K562 (cell line): Measurements from ENCODE around the gene ARHGAP10. TPM values are rescaled to one million over a fixed set of nuclear protein-coding genes. Genes with fewer than 3 reads are reported as not detected.

Experiments
- CC2D1A ChIP-seq: fragments of 450-650 bp; IDR thresholded peaks from 2 replicates; pipeline ENCODE4 v1.6.1; 2017; ENCODE audit warnings: mild to moderate bottlenecking
- GABPA ChIP-seq: fragments of 200-800 bp; sonication (Bioruptor generic); conservative IDR thresholded peaks from 2 replicates; pipeline ENCODE4 v1.6.1; 2016; ENCODE audit warnings: low read depth, missing genetic modification characterization, missing compliant biosample characterization
- HSF4 ChIP-seq: fragments of 250-450 bp; sonication (Bioruptor Pico); IDR thresholded peaks from 2 replicates; pipeline ENCODE4 v2.1.2; 2022; ENCODE audit warnings: mild to moderate bottlenecking, moderate library complexity, borderline replicate concordance
- ZNF830 ChIP-seq: fragments of 250-450 bp; sonication (Bioruptor Pico); IDR thresholded peaks from 2 replicates; pipeline ENCODE4 v1.5.0; 2021; ENCODE audit warnings: mild to moderate bottlenecking
- polyA plus RNA-seq, 8 experiments: library from polyadenylated mRNA; depleted of rRNA in 4 of 8; stranded (reverse) in 5 of 8; unstranded in 3 of 8; fragments of >200 nt; fragmentation: Nextera tagmentation in 2 of 8; fragmentation: Illumina TruSeq in 1 of 8; extraction: Ambion mirVana in 2 of 8; extraction: Trizol in 1 of 8; gene quantifications; 2 replicates each; pipeline versions ENCODE4 v1.2.1 to v1.2.3, GENCODE V29; 2011 to 2014; ENCODE audit warnings: inconsistent platforms in 1 of 8, missing spikeins in 1 of 8
- total RNA-seq, 7 experiments: library from RNA; depleted of rRNA in 6 of 7; stranded (reverse); fragments of >200 nt in 6 of 7; fragmentation: Illumina TruSeq in 2 of 7; extraction: Trizol in 2 of 7; gene quantifications; 2 replicates each; pipeline versions ENCODE4 v1.2.1 to v1.2.3, GENCODE V29; 2011 to 2021; ENCODE audit warnings: low replicate concordance in 1 of 7
- TF ChIP-seq, protein P1 (sequence below): fragments of 450-650 bp; IDR thresholded peaks from 2 replicates; pipeline ENCODE4 v1.6.1; 2016; ENCODE audit warnings: low read depth
- TF ChIP-seq, protein P2 (sequence below): fragments of 250-450 bp; sonication (Bioruptor Pico); IDR thresholded peaks from 2 replicates; pipeline ENCODE4 v1.5.0; 2021; ENCODE audit warnings: mild to moderate bottlenecking, moderate library complexity

ARHGAP10 gene
- total and polyA plus RNA-seq, 9 of the 15 experiments (the other 6 are each of a cell fraction or from before 2014, with no cell fraction given): 0.03 to 0.22 (median 0.06) TPM; not detected in 3

DNA sequence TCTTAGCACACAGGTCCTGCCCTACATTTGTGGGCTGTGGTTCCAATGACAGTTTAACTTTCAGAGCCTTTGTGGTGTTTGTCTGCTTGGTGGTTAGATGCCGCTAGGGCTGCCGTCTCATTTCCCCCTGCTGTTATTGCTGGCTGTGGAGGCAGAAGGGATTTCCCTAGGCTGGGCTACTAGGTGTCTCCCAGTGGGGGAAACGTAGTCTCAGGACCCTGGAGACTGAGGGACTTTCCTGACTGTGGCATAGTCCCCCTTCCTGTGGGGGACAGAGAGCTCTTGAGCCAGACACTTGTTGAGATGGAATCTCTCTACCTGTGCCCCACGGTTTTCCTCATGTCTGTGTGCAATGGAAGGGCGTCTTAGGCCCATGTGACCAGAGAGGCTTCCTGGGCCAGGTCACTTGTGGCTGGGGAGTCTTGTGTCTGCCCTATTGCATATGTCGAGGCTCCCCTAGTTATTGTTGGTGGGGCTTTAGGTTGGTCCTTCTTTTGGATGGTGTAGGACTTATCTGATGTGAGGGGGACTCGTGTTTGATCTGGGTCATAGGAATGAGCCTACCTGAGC, 68.2 kb downstream of the ARHGAP10 start (continued):
- TF ChIP-seq, protein P1, sequence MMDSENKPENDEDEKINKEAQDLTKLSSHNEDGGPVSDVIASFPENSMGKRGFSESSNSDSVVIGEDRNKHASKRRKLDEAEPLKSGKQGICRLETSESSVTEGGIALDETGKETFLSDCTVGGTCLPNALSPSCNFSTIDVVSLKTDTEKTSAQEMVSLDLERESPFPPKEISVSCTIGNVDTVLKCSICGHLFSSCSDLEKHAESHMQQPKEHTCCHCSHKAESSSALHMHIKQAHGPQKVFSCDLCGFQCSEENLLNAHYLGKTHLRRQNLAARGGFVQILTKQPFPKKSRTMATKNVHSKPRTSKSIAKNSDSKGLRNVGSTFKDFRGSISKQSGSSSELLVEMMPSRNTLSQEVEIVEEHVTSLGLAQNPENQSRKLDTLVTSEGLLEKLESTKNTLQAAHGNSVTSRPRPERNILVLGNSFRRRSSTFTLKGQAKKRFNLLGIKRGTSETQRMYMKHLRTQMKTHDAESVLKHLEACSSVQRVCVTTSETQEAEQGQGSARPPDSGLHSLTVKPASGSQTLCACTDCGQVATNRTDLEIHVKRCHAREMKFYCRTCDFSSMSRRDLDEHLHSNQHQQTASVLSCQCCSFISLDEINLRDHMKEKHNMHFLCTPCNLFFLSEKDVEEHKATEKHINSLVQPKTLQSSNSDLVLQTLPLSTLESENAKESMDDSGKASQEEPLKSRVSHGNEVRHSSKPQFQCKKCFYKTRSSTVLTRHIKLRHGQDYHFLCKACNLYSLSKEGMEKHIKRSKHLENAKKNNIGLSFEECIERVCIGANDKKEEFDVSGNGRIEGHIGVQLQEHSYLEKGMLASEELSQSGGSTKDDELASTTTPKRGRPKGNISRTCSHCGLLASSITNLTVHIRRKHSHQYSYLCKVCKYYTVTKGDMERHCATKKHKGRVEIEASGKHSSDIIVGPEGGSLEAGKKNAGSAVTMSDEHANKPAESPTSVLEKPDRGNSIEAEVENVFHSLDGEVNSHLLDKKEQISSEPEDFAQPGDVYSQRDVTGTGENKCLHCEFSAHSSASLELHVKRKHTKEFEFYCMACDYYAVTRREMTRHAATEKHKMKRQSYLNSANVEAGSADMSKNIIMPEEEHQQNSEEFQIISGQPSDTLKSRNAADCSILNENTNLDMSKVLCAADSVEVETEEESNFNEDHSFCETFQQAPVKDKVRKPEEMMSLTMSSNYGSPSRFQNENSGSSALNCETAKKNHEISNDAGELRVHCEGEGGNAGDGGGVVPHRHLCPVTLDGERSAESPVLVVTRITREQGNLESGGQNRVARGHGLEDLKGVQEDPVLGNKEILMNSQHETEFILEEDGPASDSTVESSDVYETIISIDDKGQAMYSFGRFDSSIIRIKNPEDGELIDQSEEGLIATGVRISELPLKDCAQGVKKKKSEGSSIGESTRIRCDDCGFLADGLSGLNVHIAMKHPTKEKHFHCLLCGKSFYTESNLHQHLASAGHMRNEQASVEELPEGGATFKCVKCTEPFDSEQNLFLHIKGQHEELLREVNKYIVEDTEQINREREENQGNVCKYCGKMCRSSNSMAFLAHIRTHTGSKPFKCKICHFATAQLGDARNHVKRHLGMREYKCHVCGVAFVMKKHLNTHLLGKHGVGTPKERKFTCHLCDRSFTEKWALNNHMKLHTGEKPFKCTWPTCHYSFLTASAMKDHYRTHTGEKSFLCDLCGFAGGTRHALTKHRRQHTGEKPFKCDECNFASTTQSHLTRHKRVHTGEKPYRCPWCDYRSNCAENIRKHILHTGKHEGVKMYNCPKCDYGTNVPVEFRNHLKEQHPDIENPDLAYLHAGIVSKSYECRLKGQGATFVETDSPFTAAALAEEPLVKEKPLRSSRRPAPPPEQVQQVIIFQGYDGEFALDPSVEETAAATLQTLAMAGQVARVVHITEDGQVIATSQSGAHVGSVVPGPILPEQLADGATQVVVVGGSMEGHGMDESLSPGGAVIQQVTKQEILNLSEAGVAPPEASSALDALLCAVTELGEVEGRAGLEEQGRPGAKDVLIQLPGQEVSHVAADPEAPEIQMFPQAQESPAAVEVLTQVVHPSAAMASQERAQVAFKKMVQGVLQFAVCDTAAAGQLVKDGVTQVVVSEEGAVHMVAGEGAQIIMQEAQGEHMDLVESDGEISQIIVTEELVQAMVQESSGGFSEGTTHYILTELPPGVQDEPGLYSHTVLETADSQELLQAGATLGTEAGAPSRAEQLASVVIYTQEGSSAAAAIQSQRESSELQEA: no peak
- TF ChIP-seq HSF4: no peak
- no peak for TF ChIP-seq CC2D1A
- no peak for TF ChIP-seq GABPA (tag)
- TF ChIP-seq, protein P2, sequence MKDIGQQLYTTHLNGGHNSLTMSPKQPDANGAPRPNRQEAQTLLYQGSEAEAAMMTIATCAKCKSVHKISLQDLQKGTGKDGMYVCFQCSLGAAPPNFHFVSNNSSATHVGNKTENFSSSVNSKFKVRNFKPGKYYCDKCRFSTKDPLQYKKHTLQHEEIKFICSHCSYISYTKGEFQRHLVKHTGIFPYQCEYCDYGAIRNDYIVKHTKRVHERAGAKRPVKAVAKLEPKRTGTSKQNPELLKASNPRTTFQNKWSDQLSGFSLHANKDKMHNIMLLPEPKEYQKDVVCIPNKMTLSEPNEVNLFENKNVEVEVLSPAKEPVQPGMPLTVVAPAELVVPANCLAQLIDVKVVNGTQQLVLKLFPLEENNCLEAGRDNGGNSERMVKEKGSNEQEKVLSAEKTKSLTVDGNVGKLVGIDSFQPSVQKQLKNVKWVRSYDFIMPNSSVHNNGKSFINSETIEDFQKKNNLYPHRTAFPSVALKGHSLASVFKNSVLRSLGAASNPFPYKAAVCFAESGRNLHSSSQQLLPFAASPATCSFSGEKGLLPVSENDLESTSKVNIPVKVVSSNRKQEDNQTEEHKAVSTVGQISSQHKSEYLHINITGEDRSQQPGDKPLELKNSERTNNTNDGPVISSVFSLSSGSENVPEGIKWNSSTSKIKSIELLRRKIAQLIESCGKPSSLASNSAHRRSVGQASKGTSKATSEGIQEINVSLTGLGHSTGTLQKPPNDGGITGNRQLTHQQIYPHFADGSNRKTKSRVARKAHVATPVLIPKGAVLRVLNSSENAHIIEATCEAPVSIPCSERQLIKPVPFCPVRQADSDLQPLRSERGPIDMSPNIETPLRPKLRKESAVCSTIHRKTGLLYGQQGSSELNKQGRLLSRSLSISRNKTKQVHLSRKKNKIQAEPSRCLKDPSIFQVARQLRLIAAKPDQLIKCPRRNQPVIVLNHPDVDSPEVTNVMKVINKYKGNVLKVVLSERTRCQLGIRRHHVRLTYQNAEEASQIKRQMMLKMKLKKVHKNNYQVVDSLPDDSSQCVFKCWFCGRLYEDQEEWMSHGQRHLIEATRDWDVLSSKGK (CRISPR knock-in tag): no peak
- TF ChIP-seq ZNF830 (CRISPR knock-in tag): no peak
